H9 (cell line): ENCODE measurements around the gene LEPROT. TPM values are rescaled to one million over a fixed set of nuclear protein-coding genes. Genes with fewer than 3 reads are reported as not detected.

Source experiments
- DNase-seq: peaks from one replicate; pipeline ENCODE4 v3.0.0-alpha.2; 2017
- H2AFZ ChIP-seq: one replicate; pipeline ENCODE4 v1.6.1; 2013; ENCODE audit warnings: mild to moderate bottlenecking, low read length, control low read depth, moderate library complexity
- H2AK5ac ChIP-seq: 2 replicates; pipeline ENCODE4 v1.6.1; 2013; ENCODE audit warnings: low read length, control low read depth, mixed read lengths; ENCODE audit not compliant: insufficient read length
- H2BK120ac ChIP-seq: one replicate; pipeline ENCODE4 v1.6.1; 2013; ENCODE audit warnings: low read depth, mild to moderate bottlenecking, low read length, control low read depth, inconsistent platforms; ENCODE audit not compliant: poor library complexity, severe bottlenecking
- H2BK12ac ChIP-seq: 2 replicates; pipeline ENCODE4 v1.6.1; 2013; ENCODE audit warnings: low read length, control low read depth, mixed read lengths, low read depth; ENCODE audit not compliant: insufficient read length
- H2BK15ac ChIP-seq: 2 replicates; pipeline ENCODE4 v1.6.1; 2013; ENCODE audit warnings: low read depth, low read length, control low read depth
- H2BK20ac ChIP-seq: one replicate; pipeline ENCODE4 v1.6.1; 2013; ENCODE audit warnings: low read depth, mild to moderate bottlenecking, low read length, control low read depth, inconsistent platforms; ENCODE audit not compliant: poor library complexity, severe bottlenecking
- H2BK5ac ChIP-seq: 2 replicates; pipeline ENCODE4 v1.6.1; 2013; ENCODE audit warnings: low read length, control low read depth, mixed read lengths; ENCODE audit not compliant: insufficient read length
- H3K14ac ChIP-seq: 2 replicates; pipeline ENCODE4 v1.6.1; 2013; ENCODE audit warnings: low read length, control low read depth; ENCODE audit not compliant: insufficient read depth
- H3K18ac ChIP-seq: 2 replicates; pipeline ENCODE4 v1.6.1; 2013; ENCODE audit warnings: low read depth, mild to moderate bottlenecking, mixed read lengths, low read length, control low read depth; ENCODE audit not compliant: insufficient read length
- H3K23ac ChIP-seq: 2 replicates; pipeline ENCODE4 v1.6.1; 2013; ENCODE audit warnings: low read length, control low read depth, mixed read lengths, low read depth; ENCODE audit not compliant: insufficient read length
- H3K23me2 ChIP-seq: 2 replicates; pipeline ENCODE4 v1.6.1; 2013; ENCODE audit warnings: low read depth, mild to moderate bottlenecking, mixed read lengths, low read length, control low read depth; ENCODE audit not compliant: insufficient read length, poor library complexity, severe bottlenecking
- H3K27ac ChIP-seq: 2 replicates; pipeline ENCODE4 v1.5.1; 2013; ENCODE audit warnings: low read length, control low read depth, mixed read lengths, low read depth; ENCODE audit not compliant: insufficient read length
- H3K27me3 ChIP-seq: 2 replicates; pipeline ENCODE4 v1.6.1; 2013; ENCODE audit warnings: low read length, control low read depth, inconsistent platforms; ENCODE audit not compliant: insufficient read depth
- H3K4ac ChIP-seq: 2 replicates; pipeline ENCODE4 v1.6.1; 2013; ENCODE audit warnings: low read depth, mild to moderate bottlenecking, control low read depth, inconsistent platforms, low read length, moderate library complexity
- H3K4me1 ChIP-seq: 2 replicates; pipeline ENCODE4 v1.6.1; 2013; ENCODE audit warnings: low read length, control low read depth, inconsistent platforms; ENCODE audit not compliant: insufficient read depth
- H3K4me2 ChIP-seq: 2 replicates; pipeline ENCODE4 v1.6.1; 2013; ENCODE audit warnings: low read length, control low read depth, mixed read lengths; ENCODE audit not compliant: insufficient read length, insufficient read depth
- H3K56ac ChIP-seq: 2 replicates; pipeline ENCODE4 v1.6.1; 2013; ENCODE audit warnings: low read depth, mild to moderate bottlenecking, mixed read lengths, low read length, control low read depth; ENCODE audit not compliant: insufficient read length
- H3K79me1 ChIP-seq: 2 replicates; pipeline ENCODE4 v1.6.1; 2013; ENCODE audit warnings: low read depth, mild to moderate bottlenecking, moderate library complexity, low read length, control low read depth, inconsistent platforms; ENCODE audit not compliant: insufficient read depth, poor library complexity, severe bottlenecking
- H3K79me2 ChIP-seq: 2 replicates; pipeline ENCODE4 v1.6.1; 2013; ENCODE audit warnings: low read length, control low read depth, inconsistent platforms; ENCODE audit not compliant: insufficient read depth
- H3K9ac ChIP-seq: 2 replicates; pipeline ENCODE4 v1.6.1; 2013; ENCODE audit warnings: low read length, control low read depth, mixed read lengths; ENCODE audit not compliant: insufficient read length; ENCODE audit errors: extremely low read depth
- H3K9me3 ChIP-seq: one replicate; pipeline ENCODE4 v1.6.1; 2013; ENCODE audit warnings: low read depth, low read length, inconsistent platforms; ENCODE audit not compliant: control insufficient read depth
- H3T11ph ChIP-seq: one replicate; pipeline ENCODE4 v1.6.1; 2013; ENCODE audit warnings: mild to moderate bottlenecking, low read length, control low read depth, inconsistent platforms
- H4K20me1 ChIP-seq: one replicate; pipeline ENCODE4 v1.6.1; 2013; ENCODE audit not compliant: control insufficient read depth, insufficient read length, insufficient read depth
- H4K5ac ChIP-seq: 2 replicates; pipeline ENCODE4 v1.6.1; 2013; ENCODE audit warnings: low read depth, mild to moderate bottlenecking, mixed read lengths, low read length, control low read depth; ENCODE audit not compliant: insufficient read length
- H4K8ac ChIP-seq: replicated peaks from 2 replicates; pipeline ENCODE4 v1.6.1; 2013; ENCODE audit warnings: low read length, control low read depth, mixed read lengths, low read depth; ENCODE audit not compliant: insufficient read length
- H4K91ac ChIP-seq: 2 replicates; pipeline ENCODE4 v1.6.1; 2013; ENCODE audit warnings: low read depth, mild to moderate bottlenecking, moderate library complexity, mixed read lengths, low read length, control low read depth; ENCODE audit not compliant: insufficient read length
- H3K27ac Mint-ChIP-seq, 3 experiments: 2 replicates in 2 of 3; 3 replicates in 1 of 3; pipeline ENCODE4 v1.8.0; 2020 to 2021; ENCODE audit warnings: mixed read lengths in 3 of 3, mild to moderate bottlenecking in 1 of 3, moderate library complexity in 1 of 3
- H3K27me3 Mint-ChIP-seq: 2 replicates; pipeline ENCODE4 v1.8.0; 2021; ENCODE audit warnings: low read depth, mild to moderate bottlenecking, moderate library complexity, mixed read lengths
- H3K36me3 Mint-ChIP-seq, 3 experiments: 2 replicates in 2 of 3; 3 replicates in 1 of 3; pipeline ENCODE4 v1.8.0; 2020 to 2021; ENCODE audit warnings: low read depth in 3 of 3, mixed read lengths in 3 of 3; ENCODE audit not compliant: insufficient read depth in 1 of 3
- H3K4me1 Mint-ChIP-seq, 2 experiments: 2 replicates each; pipeline ENCODE4 v1.8.0; 2020; ENCODE audit warnings: mixed read lengths in 2 of 2
- H3K4me3 Mint-ChIP-seq, 2 experiments: 2 replicates in 1 of 2; 3 replicates in 1 of 2; pipeline ENCODE4 v1.8.0; 2020 to 2021; ENCODE audit warnings: mild to moderate bottlenecking in 2 of 2, mixed read lengths in 2 of 2, moderate library complexity in 1 of 2
- H3K9me3 Mint-ChIP-seq, 2 experiments: 2 replicates in 1 of 2; 3 replicates in 1 of 2; pipeline ENCODE4 v1.8.0; 2020; ENCODE audit warnings: mild to moderate bottlenecking in 2 of 2, mixed read lengths in 2 of 2, moderate library complexity in 1 of 2
- WGBS: extraction: QIAGEN DNeasy Blood & Tissue Kit; methylation state at CpG from one replicate; pipeline ENCODE4 v1.1.7; 2013; ENCODE audit warnings: missing lambda C conversion rate, low lambda C conversion rate, mixed read lengths; ENCODE audit not compliant: insufficient read length; ENCODE audit errors: extremely low coverage; 5-methylcytosine and 5-hydroxymethylcytosine counted together
- total RNA-seq: library from RNA; stranded (reverse); gene quantifications from 2 replicates; pipeline ENCODE4 v1.2.1, GENCODE V29; 2021
- TF ChIP-seq, protein P1 (sequence below): fragments of 200-600 bp; sonication (generic); conservative IDR thresholded peaks from 3 replicates; pipeline ENCODE4 v1.8.0; 2021; ENCODE audit warnings: antibody characterized with exemption, mild to moderate bottlenecking

LEPROT gene
- total RNA-seq, 1 experiment from 2014 or later = 32.6 TPM

DNA sequence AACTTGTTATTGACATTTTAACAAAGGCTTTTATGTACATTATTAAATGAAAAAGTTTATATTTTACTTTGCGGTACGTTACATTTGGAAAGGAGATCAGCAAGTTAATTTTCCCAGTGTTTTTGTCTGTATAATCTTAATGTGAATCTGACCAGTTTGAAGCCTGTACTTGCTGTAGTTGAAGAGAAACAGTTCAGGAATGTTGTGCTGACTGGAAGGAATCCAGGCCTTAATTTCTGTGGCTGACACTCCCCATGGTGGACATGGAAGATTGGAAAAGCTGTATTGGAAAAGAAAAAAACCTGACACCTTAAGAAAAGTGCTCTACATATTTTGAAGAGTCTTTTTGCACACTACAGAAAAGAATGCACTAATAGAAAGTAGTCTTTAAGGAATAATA is 15.5 kb downstream of the LEPROT start:
- Histone ChIP-seq H4K5ac (no peak overlapping the region), H3T11ph (no peak overlapping the region), H4K91ac (no peak overlapping the region), H4K20me1 (no peaks in the 10 kb centered on the region), H3K23ac (no peak overlapping the region), H2BK5ac (no peak overlapping the region), H2BK15ac (no peak overlapping the region), H3K4me2 (no peak overlapping the region), H2AK5ac (no peak overlapping the region), H3K18ac (no peak overlapping the region), H3K4me1 (peaks cover 2% of the 10 kb centered on the region; the same call in 1 of the 2 replicates), H4K8ac (no peak overlapping the region), H3K79me2 (no peaks in the 10 kb centered on the region), H3K9ac (no peak overlapping the region), H3K27me3 (no peaks in the 10 kb centered on the region), H2BK20ac (no peak overlapping the region), H2BK12ac (no peak overlapping the region), H3K23me2 (no peaks in the 10 kb centered on the region), H3K27ac (no peak overlapping the region), H3K79me1 (no peaks in the 10 kb centered on the region), H2BK120ac (no peak overlapping the region), H3K56ac (no peak overlapping the region), H3K9me3 (no peaks in the 10 kb centered on the region), H3K14ac (no peak overlapping the region), H2AFZ (no peak overlapping the region), H3K4ac (no peak overlapping the region)
- Mint-ChIP-seq H3K27me3 (no peaks in the 10 kb centered on the region), H3K9me3 (no peaks in the 10 kb centered on the region), H3K36me3 (peaks cover 0 to 13% (median 8%) of the 10 kb centered on the region in 3 experiments; a peak in 5 of 7 replicates), H3K4me1 (peaks cover 35 to 40% of the 10 kb centered on the region in 2 experiments), H3K4me3 (no peak overlapping the region), H3K27ac (peak overlapping the region in 1 of 3 experiments; percentile 41; a peak in 1 of 7 replicates)
- no peak for DNase-seq
- TF ChIP-seq, protein P1, sequence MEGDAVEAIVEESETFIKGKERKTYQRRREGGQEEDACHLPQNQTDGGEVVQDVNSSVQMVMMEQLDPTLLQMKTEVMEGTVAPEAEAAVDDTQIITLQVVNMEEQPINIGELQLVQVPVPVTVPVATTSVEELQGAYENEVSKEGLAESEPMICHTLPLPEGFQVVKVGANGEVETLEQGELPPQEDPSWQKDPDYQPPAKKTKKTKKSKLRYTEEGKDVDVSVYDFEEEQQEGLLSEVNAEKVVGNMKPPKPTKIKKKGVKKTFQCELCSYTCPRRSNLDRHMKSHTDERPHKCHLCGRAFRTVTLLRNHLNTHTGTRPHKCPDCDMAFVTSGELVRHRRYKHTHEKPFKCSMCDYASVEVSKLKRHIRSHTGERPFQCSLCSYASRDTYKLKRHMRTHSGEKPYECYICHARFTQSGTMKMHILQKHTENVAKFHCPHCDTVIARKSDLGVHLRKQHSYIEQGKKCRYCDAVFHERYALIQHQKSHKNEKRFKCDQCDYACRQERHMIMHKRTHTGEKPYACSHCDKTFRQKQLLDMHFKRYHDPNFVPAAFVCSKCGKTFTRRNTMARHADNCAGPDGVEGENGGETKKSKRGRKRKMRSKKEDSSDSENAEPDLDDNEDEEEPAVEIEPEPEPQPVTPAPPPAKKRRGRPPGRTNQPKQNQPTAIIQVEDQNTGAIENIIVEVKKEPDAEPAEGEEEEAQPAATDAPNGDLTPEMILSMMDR = no peak
- no CpG with 5 or more reads among the region's 2 CpGs for WGBS
